ENCODE data around the gene GPX6.
A peak's percentile ranks its signal among the peaks of the same experiment; 100 is the strongest.
"Not testable (repeated sequence)": the region's sequence is repeated elsewhere in the genome, so short reads cannot be mapped to it uniquely, and the experiment has no call there.

Gene GPX6

GRCh38 chr6:28523241-28523622 lies 7.6 kb upstream of the GPX6 start:
- DNase-seq, result no peak

GRCh38 chr6:28522594-28523240 lies 7.1 kb upstream of the GPX6 start:
- no peak for DNase-seq

DNA sequence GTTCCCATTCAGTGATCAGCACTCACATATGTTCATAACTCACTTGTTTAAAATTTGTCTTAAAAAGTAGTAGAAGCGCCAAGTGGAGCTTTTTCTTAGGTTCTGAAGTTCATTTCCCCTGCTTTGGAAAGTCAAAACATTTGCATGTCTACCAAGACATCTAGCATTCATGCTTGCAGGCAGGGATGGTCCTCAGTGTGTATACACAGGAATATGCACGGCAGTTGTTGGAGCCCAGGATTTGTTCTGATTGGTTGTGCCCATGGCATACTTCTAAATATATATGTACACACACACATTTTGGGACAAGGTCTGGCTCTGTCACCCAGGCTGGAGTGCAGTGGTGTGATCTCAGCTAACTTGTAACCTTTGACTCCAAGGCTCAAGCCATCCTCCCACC lies 2.4 kb upstream of the GPX6 start:
- no peak for DNase-seq

- DNase-seq, result not testable (repeated sequence)
These were observed 3.2 kb downstream of the GPX6 start for GRCh38 chr6:28512387-28512786.

DNA sequence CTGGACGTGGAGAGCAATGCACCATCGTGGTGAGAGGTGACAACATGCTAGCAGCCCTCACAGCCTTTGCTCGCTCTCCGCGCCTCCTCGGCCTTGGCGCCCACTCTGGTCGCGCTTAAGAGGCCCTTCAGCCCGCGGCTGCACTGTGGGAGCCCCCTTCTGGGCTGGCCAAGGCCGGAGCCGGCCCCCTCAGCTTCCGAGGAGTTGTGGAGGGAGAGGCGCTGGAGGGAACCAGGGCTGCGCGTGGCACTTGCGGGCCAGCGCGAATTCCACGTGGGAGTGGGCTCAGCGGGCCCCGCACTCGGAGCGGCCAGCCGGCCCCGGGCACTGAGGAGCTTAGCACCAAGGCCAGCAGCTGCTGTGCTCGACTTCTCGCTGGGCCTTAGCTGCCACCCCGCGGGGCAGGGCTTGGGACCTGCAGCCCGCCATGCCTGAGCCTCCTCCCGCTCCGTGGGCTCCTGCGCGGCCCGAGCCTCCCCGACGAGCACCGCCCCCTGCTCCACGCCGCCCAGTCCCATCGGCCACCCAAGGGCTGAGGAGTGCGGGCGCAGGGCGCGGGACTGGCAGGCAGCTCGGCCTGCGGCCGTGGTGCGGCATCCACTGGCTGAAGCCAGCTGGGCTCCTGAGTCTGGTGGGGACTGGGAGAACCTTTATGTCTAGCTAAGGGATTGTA lies 3.8 kb downstream of the GPX6 start:
- DNase-seq, result no peak

- DNase-seq, result no peak
These were observed 8.7 kb downstream of the GPX6 start for GRCh38 chr6:28506807-28507475.

DNA sequence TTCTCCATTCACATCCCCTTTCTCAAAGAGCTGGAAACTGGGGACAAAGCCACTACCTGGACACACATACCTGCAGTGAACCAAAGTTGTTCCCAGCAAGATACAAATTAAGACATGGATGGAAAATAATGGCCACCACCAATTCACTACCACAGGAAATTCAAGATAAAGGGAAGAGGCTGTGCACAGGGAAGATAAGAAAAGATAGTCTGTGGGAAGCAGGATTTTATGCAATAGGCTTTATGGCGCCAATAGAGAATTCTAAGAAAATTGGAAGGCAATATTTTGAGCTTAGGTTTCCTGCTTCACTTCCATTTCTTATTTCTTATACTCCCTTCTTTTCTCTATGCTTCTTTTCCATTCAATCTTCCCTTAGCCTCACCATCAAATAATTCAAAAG lies 9.9 kb downstream of the GPX6 start:
- DNase-seq, result no peak

- not testable (repeated sequence) for DNase-seq
These were observed 12.8 kb downstream of the GPX6 start for GRCh38 chr6:28502709-28503305.

DNA sequence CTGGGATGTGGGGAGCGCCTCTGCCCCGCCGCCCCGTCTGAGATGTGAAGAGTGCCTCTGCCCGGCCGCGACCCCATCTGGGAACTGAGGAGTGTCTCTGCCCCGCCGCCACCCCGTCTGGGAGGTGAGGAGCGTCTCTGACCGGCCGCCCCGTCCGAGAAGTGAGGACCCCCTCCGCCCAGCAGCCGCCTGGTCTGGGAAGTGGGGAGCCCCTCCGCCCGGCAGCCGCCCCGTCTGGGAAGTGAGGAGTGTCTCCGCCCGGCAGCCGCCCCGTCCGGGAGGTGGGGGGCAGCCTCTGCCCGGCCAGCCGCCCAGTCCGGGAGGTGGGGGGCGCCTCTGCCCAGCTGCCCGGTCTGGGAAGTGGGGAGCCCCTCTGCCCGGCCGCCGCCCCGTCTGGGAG lies 13.5 kb downstream of the GPX6 start:
- DNase-seq, result not testable (repeated sequence)

DNA sequence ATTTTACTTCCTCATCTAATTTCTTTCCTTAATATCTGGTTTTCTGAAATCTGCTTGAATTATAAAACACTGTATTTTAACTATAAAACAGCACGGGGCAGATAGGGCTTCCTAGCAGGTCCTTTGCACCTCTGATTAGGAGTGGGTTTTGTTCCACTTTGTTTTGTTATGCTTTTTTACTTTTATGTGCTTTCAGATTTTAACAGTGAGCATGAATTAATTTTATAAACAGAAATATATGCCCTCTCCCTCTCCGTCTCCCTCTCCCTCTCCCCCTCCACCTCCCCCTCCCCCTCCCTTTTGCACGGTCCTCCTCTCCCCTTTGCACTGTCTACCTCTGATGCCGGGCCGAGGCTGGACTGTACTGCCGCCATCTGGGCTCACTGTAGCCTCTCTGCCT lies 14.3 kb downstream of the GPX6 start:
- no peak for DNase-seq

GRCh38 chr6:28497893-28498292 lies 17.7 kb downstream of the GPX6 start:
- no peak for DNase-seq

DNA sequence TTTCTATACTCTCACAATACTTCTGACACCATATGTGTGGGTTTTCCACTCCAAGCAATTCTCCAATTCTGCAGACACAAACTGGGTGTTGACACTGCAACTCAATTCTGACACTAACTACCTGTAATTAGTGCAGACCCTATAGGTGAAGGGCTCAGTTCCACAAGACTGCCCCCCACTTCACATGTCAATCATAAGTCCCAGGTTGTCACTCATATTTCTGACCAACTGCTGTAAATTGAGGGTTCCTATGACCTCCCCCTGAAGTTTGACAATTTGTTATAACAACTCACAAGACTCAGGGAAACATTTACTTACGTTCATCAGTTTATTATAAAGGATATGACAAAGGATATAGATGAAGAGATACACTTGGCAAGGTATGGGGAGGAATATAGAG lies 18.3 kb downstream of the GPX6 start:
- DNase-seq, result no peak

GRCh38 chr6:28496099-28496779 lies 19.4 kb downstream of the GPX6 start:
- DNase-seq, result no peak

DNA sequence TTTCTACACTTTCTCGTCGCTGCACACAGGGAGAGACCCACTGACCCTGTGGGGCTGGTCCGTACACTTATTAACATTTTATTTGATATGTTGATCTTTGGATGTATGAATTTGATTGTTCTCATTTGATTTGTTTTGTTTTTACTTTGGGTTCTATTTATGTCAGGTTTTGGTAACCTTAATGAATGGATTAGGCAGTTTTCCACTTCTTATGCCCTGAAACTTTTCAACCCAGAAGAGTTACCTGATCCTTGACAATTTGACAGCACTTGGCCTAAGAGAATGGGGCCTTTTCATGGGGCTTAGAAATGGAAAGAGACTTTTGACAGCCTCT lies 23.6 kb downstream of the GPX6 start:
- DNase-seq, result no peak

DNA sequence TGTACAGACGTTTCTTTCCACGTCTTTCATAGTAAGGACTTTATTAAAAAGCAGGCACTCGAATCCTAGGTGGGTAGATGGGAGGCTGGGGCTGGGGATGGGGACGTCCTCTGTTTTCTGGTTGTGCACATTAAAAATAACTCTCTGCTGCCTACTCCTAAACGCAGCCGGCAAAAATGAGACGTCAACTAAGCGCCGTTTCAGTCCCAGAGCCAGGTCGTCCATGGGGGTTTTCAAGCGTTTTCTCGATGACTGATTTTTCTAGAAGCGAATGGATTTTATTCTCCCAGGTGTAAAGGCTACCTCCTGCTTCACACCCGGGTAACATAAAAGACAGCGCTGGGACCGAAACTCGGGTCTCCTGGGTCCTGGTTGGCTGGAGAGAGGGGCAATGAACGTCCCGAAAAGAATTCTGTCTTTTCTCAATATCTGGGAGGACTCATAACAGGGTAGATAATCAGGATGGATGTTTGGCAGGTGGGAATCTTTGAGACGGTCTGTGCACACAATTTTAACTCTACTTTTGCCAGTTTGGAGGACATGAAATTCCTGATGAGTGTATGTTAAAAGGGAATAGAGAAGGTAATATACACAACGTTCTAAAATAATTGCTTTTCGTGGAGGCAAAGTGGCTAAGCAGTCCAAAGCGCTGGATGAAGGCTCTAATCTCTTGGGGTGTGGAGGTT lies 25.2 kb downstream of the GPX6 start:
- peak; percentile 8 for DNase-seq

GRCh38 chr6:28489366-28490204 lies 26.0 kb downstream of the GPX6 start:
- DNase-seq, result no peak

- peak; percentile 24 for DNase-seq
These were observed 26.7 kb downstream of the GPX6 start for GRCh38 chr6:28488916-28489365.

DNA sequence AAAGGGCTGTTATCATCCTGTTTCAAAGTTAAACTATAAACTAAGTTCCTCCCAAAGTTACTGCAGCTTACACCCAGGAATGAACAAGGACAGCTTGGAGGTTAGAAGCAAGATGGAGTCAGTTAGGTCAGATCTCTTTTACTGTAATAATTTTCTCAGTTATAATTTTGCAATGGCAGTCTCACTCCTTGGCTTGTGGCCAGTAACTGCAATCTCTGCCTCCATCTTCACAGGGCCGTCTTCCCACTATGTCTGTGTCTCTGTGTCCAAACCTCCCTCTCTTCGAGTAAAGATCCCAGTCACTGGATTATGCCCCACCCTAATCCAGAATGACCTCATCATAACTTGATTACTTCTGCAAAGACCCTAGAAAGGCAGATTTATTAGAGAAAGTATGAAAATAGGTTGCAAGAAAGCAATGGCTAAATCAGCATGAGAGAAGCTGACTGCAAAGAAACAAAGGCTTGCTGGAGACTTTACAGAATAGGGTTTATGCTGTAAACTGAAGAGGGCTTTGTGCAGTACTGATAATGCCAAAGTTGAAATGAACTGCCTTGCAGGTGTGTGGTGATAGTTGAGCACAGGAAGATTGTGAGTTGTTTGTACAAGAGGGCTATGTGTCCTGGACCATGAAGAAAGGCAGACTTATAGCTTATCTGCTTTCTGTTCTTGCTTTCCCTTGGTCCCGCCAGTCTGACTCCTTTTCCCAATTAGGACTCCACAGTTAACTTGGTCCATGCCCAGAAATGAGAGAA lies 28.4 kb downstream of the GPX6 start:
- DNase-seq, result no peak

- DNase-seq, result no peak
These were observed 29.1 kb downstream of the GPX6 start for GRCh38 chr6:28486533-28486932.

DNA sequence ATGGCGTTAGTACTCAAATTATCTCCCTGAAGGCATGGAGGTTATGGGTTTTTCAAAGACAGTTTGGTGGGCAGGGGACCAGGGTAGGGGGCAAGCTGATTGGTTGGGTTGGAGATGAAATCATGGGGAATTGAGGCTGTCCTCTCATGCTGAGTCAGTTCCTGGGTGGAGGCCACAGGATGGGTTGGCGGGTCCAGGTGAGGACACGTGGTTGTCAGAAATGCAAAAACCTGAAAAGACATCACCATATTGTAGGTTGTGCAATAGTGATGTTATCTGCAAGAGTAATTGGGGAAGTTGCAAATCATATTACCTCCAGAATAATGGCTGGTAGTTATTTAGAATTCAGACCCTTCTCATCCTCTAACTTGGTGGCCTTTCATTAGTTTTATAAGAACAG lies 30.1 kb downstream of the GPX6 start:
- no peak for DNase-seq
